22Rv1 (cell line): ENCODE measurements around the gene SPOCK1.

Experiments
- ZFX ChIP-seq: fragments of 450-650 bp; IDR thresholded peaks from 2 replicates; pipeline ENCODE4 v1.6.1; 2017; ENCODE audit warnings: antibody characterized with exemption, borderline replicate concordance
- TF ChIP-seq, protein P1 (sequence below): fragments of 450-650 bp; IDR thresholded peaks from 2 replicates; pipeline ENCODE4 v1.5.1; 2017; ENCODE audit warnings: mild to moderate bottlenecking

DNA sequence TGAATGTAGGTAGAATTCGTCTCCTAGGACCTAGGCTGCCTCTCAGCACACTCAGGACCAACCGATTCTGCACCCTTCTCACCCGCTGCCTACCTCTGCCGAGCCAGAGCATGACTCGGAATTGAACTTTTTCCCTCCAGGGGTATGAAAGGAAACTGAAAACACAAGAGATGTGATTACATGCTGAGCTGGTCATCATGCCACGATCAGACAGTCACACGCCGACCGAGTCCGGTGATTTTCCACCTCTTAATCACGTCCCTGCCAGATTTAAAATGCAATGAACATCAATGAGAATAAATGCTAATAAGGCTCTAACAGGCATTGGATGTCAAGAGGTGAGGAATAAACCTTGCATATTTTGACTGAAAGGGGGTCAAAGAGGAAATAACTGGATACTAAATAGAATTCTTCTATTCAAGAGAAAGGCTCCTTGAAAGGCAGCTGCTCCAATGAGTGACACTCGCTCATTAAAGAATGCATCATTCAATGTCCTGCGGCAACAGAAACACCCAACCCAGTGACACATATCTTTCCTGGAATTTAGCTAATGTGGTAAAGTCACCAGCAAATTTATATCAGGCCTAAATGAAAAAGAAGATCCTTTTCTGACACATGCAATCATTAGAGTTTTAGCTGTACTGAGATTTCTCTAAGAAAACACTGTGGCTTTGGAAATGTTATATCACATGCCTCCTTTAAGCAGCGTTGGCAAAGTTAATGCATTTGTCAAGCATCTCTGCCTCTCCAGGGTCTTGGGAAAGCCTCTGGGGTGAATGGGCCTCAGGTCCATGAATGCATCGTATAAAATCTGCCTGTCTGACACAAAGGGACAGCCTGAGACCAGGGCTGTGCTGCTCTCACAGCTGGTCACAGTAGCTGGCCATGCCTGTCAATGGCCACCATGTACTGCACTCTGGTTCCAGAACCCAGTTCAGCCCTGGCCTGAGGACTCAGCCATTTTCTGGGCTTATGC, 128.7 kb downstream of the SPOCK1 start:
- TF ChIP-seq ZFX: no peak
- TF ChIP-seq, protein P1, sequence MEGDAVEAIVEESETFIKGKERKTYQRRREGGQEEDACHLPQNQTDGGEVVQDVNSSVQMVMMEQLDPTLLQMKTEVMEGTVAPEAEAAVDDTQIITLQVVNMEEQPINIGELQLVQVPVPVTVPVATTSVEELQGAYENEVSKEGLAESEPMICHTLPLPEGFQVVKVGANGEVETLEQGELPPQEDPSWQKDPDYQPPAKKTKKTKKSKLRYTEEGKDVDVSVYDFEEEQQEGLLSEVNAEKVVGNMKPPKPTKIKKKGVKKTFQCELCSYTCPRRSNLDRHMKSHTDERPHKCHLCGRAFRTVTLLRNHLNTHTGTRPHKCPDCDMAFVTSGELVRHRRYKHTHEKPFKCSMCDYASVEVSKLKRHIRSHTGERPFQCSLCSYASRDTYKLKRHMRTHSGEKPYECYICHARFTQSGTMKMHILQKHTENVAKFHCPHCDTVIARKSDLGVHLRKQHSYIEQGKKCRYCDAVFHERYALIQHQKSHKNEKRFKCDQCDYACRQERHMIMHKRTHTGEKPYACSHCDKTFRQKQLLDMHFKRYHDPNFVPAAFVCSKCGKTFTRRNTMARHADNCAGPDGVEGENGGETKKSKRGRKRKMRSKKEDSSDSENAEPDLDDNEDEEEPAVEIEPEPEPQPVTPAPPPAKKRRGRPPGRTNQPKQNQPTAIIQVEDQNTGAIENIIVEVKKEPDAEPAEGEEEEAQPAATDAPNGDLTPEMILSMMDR: no peak
